ENCODE results near the gene ZKSCAN2. TPM values are rescaled to one million over a fixed set of nuclear protein-coding genes. Genes with fewer than 3 reads are reported as not detected.

The ZKSCAN2 gene
- polyA plus RNA-seq, 3 donors, result 0.44 to 0.79 (median 0.56) TPM

- Histone ChIP-seq H3K27me3 (ENCODE audit: control insufficient read depth in 2 of 2, insufficient read depth in 2 of 2, low read length in 2 of 2) (no peaks in the 10 kb centered on the region), H3K27ac (ENCODE audit: low read depth in 1 of 2, low read length in 2 of 2) (no peak overlapping the region), H3K9ac (ENCODE audit: insufficient read depth, low read length, poor library complexity, severe bottlenecking) (no peak overlapping the region), H3K79me2 (ENCODE audit: insufficient read depth, low read length) (no peaks in the 10 kb centered on the region), H3K36me3 (replicated peaks in 1 of 2; ENCODE audit: control insufficient read depth in 1 of 2, insufficient read depth in 2 of 2, low read length in 2 of 2) (no peaks in the 10 kb centered on the region), H3K9me3 (replicated peaks in 1 of 2; ENCODE audit: control insufficient read depth in 1 of 2, insufficient read depth in 1 of 2, low read length in 2 of 2) (no peaks in the 10 kb centered on the region), H2AFZ (ENCODE audit: insufficient read depth, low read depth, low read length, poor library complexity, severe bottlenecking) (no peak overlapping the region), H3K4me1 (ENCODE audit: control insufficient read depth in 1 of 2, insufficient read depth in 2 of 2, low read length in 2 of 2) (no peaks in the 10 kb centered on the region), H3K4me2 (replicated peaks; ENCODE audit: extremely low read depth, low read length, poor library complexity, severe bottlenecking) (no peak overlapping the region), H3K4me3 (replicated peaks in 1 of 3; ENCODE audit: low read depth in 2 of 3, low read length in 3 of 3) (no peak overlapping the region), H4K20me1 (ENCODE audit: insufficient read depth, low read length) (no peaks in the 10 kb centered on the region)
- TF ChIP-seq, protein P1, sequence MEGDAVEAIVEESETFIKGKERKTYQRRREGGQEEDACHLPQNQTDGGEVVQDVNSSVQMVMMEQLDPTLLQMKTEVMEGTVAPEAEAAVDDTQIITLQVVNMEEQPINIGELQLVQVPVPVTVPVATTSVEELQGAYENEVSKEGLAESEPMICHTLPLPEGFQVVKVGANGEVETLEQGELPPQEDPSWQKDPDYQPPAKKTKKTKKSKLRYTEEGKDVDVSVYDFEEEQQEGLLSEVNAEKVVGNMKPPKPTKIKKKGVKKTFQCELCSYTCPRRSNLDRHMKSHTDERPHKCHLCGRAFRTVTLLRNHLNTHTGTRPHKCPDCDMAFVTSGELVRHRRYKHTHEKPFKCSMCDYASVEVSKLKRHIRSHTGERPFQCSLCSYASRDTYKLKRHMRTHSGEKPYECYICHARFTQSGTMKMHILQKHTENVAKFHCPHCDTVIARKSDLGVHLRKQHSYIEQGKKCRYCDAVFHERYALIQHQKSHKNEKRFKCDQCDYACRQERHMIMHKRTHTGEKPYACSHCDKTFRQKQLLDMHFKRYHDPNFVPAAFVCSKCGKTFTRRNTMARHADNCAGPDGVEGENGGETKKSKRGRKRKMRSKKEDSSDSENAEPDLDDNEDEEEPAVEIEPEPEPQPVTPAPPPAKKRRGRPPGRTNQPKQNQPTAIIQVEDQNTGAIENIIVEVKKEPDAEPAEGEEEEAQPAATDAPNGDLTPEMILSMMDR (IDR thresholded peaks at IDR 0.05), result no peak
- Mint-ChIP-seq H3K9me3 (peaks cover 0 to 7% (median 0%) of the 10 kb centered on the region in 7 donors), H3K4me3 (no peak overlapping the region), H3K4me1 (no peaks in the 10 kb centered on the region), H3K27me3 (ENCODE audit: low read depth in 3 of 3) (peaks cover 0 to 4% (median 3%) of the 10 kb centered on the region in 3 donors), H3K36me3 (no peaks in the 10 kb centered on the region), H3K27ac (no peak overlapping the region)
- DNase-seq, result no peak
- WGBS (ENCODE audit: insufficient coverage), result 73% methylated on average over 2 of the region's 3 CpGs
- intact Hi-C loops (cut with micrococcal nuclease), result no loop called here
Measured at GRCh38 chr16:25291580-25291979, 33.9 kb upstream of the ZKSCAN2 start.

DNA sequence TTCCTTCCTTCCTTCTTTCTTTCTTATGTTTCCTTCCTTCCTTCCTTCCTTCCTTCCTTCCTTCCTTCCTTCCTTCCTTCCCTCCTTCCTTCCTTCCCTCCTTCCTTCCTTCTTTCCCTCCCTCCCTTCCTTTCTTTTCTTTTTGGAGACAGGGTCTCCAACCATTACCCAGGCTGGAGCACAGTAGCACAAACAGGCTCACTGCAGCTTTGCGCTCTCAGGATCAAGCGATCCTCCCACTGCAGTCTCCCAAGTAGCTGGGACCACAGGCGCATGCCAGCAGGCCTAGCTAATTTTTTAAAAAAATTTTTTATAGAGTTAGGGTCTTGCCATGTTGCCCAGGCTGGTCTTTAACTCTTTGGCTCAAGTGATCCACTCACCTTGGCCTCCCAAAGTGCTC is 31.8 kb upstream of the ZKSCAN2 start:
- Histone ChIP-seq H4K20me1 (ENCODE audit: insufficient read depth, low read length) (no peaks in the 10 kb centered on the region), H2AFZ (ENCODE audit: insufficient read depth, low read depth, low read length, poor library complexity, severe bottlenecking) (no peak overlapping the region), H3K4me3 (replicated peaks in 1 of 3; ENCODE audit: low read depth in 2 of 3, low read length in 3 of 3) (no peak overlapping the region), H3K36me3 (replicated peaks in 1 of 2; ENCODE audit: control insufficient read depth in 1 of 2, insufficient read depth in 2 of 2, low read length in 2 of 2) (no peaks in the 10 kb centered on the region), H3K4me2 (replicated peaks; ENCODE audit: extremely low read depth, low read length, poor library complexity, severe bottlenecking) (no peak overlapping the region), H3K27me3 (ENCODE audit: control insufficient read depth in 2 of 2, insufficient read depth in 2 of 2, low read length in 2 of 2) (no peaks in the 10 kb centered on the region), H3K9ac (ENCODE audit: insufficient read depth, low read length, poor library complexity, severe bottlenecking) (no peak overlapping the region), H3K27ac (ENCODE audit: low read depth in 1 of 2, low read length in 2 of 2) (no peak overlapping the region), H3K9me3 (replicated peaks in 1 of 2; ENCODE audit: control insufficient read depth in 1 of 2, insufficient read depth in 1 of 2, low read length in 2 of 2) (no peaks in the 10 kb centered on the region), H3K4me1 (ENCODE audit: control insufficient read depth in 1 of 2, insufficient read depth in 2 of 2, low read length in 2 of 2) (no peaks in the 10 kb centered on the region), H3K79me2 (ENCODE audit: insufficient read depth, low read length) (no peaks in the 10 kb centered on the region)
- Mint-ChIP-seq H3K27me3 (ENCODE audit: low read depth in 3 of 3) (peaks cover 2 to 7% (median 3%) of the 10 kb centered on the region in 3 donors), H3K36me3 (no peaks in the 10 kb centered on the region), H3K4me1 (no peaks in the 10 kb centered on the region), H3K4me3 (no peak overlapping the region), H3K9me3 (peaks cover 0 to 11% (median 4%) of the 10 kb centered on the region in 7 donors), H3K27ac (no peak overlapping the region)
- intact Hi-C loops (cut with micrococcal nuclease), result loop anchor here in 1 of 2 donors (10.0 kb wide), 1 partner anchor 55 kb away; no protein-coding TSS in a partner anchor
- DNase-seq, result no peak
- no CpG with 5 or more reads among the region's 3 CpGs for WGBS (ENCODE audit: insufficient coverage)
- TF ChIP-seq, protein P1 (IDR thresholded peaks at IDR 0.05), result no peak

All from CD14-positive monocyte (primary cell).